Central memory CD4-positive, alpha-beta T cell (primary cell): Measurements from ENCODE around the gene EFL1.
A peak's percentile ranks its signal among the peaks of the same experiment; 100 is the strongest.

ENCODE experiments used
- DNase-seq: peaks from one replicate; pipeline ENCODE4 v3.0.0; 2022

Gene EFL1

DNA sequence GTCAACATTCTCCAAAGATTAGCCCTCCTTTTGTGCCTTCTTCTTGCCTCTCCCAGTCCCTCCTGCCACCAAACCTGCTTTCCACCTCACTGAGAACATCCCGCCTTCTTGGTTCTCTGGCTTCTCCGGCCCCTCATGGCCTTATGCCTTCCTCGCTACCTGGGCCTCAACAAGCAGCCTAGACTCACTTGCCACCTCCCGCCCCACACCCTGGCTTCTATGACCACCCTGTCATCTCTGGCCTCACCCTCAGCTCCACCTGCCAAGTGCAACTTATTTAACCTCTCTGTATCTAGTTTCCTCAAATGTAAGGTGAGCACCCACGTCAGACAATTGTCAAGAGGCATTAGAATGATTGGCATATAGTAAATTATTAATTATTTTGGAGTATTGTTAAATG lies 147.9 kb downstream of the EFL1 start:
- DNase-seq, result no peak

DNA sequence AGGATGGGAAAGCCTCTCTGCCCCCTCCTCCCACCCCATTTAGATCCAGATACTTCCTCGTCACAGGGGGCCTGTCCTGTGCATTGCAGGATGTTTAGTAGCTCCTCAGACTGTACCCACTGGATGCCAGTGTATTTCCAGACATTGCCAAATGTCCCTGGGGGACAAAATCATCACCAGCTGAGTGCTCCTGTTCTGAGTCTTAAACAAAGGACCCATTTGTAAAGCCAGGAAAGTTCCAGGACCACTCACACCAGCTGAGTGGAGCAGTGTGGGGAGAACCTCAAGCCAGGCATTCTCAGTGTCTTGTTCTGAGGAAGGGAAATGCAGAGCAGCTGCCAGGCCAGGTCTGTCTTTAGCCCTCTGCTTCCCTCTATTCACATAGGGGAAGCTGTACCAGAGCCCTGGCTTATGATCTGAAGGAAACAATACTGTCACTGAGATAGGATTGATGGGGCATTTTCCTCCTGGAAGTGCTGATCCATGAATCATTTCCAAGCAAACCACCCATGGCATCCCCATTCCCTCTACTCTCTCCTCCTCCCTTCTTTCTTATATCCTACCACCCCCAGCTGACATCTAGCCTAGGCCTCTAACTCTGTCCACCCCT lies 149.3 kb downstream of the EFL1 start:
- no peak for DNase-seq

DNA sequence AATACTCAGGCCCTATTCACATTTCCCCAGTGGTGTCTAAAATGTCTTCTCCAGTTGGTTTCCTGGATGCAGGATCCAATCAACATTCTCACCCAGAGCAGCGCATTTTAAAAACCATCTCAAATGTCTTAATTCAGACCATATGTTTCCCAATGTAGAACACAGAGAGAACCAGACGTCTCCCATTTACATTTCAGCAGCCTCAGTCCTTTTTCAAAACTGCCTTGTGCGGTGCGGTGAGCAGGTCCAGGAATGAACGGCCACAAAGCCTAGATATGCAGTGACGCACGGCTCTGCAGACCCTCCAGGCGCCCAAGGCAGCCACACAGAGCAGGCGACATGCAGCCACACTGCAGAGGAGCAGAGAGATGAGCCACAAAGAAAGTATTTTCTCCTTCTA lies 150.6 kb downstream of the EFL1 start:
- no peak for DNase-seq

DNA sequence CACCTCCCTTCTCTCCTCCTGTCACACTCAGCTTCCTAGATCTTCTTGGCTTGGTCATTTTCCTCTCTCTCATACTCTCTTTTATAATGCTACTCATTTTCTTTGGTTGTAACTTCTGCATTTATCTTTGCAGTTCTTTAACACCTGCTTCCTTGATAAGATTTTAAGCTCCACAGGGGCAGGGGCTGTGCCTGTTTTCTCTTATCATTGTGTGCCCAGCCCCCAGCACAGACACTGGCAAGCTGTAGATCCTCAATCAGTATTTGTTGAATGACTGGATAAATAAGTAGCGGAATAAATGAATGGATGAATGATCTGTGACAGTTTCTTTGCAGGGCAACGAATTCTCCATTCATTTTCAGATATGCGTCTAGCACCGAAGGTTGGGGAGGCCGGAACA lies 152.4 kb downstream of the EFL1 start:
- DNase-seq, result no peak

DNA sequence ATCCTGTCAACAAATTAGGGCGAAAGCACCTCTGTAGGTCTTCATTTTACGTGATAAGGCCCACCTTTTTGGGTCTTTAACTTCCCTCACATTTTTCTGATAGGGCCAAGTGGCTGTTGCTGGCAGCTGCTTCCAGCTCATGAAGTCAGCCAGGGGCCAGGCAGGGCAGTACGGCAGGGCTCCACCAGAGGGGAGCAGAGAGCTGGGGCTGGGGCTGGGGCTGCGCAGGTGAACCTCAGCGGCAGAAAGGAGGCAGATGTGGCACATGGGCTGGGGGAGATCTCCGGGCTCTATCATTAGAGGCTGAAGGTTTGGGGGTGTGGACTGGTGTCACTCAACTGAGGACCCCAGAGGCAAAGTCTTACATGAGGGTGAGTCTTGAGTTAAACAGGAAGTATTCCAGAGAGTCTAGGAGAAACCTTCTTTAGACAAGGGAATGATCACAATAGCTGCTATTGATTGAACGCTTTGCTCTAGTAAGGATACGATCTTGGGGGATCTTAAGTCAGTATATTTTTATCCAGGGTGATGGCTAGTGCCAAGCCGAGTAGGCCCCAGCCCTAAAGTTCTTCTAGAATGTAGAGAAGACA lies 153.9 kb downstream of the EFL1 start:
- DNase-seq, result peak; percentile 31

DNA sequence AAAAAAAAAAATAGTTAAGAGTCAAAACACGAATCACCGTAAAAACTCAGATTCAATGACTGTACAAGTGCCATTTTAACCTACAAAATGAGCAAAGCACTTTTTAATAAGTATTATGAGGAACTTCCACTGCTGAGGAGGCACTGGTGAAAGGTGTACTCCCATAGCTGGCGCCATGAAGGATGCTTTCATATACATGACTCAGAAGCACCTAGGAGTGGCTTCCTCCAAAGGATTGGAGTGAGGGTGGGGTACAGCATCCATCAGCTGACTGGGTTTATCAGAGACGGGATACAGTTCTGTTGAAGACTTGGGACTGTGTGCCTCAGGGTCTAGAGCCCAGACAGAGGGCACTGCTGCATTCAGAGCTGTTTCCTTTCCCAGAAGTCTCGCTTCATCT lies 155.9 kb downstream of the EFL1 start:
- no peak for DNase-seq

- DNase-seq, result no peak
These were observed 156.9 kb downstream of the EFL1 start for GRCh38 chr15:82105451-82106215.

DNA sequence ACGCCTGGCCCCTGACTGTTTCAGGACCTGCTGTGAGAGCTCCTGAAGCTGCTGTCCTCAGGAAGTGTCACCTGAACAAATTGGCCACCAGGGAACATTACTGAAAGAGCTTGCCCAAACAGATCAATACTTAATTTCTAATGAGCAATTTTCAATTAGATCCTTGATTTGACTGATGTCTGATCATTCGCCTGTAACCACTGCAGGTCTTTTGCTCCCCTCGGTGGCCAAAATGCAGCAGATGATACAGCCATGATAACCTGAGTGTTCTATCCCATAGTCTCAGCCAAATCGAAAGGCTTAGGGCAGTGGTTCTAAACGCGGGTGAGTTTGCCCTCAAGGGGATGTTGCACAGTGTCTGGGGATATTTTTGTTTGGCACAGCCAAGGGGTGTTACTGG lies 159.1 kb downstream of the EFL1 start:
- DNase-seq, result no peak

DNA sequence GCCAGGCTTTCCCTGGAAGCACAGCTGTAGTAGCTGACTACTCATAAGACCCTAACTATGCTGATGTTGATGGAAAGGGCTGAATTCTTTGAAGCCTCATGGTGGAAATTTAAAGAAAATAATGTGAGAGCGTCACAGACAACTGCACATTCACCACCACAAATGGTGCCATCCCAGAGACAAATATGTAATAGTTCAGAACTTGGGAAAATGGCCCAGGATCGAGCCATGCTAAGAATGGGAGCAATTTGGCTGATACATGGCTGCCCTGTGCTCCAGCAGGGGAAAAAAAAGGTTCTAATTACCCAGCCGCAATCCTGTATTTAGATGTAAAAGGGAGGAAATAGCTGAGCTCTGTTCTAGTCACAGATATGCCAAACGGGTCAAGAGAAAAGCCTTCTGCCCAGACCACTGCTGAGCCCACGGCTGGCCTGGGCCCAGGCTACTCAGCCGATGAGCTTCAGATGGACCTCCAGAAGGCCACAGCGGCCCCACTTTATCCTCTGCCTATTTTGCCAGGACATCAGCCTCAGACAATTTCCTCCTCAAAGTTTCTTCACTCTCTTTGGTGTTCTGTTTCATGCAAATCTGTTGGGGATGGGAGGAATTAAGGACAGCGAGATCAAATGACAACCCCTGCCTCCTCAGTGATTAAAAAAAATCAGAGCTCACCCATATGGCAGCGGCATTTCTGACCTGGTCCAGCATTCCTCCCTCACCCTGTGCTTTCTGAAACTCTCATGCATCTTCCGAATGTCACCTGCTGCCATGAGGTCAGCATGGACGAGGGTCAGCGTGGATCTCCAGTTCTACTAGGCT lies 162.2 kb downstream of the EFL1 start:
- no peak for DNase-seq

- no peak for DNase-seq
These were observed 163.9 kb downstream of the EFL1 start for GRCh38 chr15:82098674-82099073.

DNA sequence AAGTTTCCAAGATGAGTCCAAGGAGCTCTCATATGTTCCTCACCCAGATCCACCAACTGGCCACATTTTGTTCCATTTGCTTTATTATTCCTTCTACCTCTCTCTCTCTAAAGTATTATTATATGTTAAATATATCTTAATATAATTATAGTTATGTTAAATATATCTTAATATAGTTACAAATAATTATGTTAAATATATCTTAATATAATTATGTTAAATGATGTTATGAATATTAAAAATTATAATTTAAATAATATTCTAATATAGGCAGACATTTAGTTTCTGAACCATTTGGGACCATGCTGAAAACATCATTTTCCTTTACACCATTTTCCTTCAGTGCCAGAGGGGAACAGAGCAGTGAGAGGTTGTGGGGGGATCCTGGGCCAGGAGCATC lies 166.7 kb downstream of the EFL1 start:
- no peak for DNase-seq

DNA sequence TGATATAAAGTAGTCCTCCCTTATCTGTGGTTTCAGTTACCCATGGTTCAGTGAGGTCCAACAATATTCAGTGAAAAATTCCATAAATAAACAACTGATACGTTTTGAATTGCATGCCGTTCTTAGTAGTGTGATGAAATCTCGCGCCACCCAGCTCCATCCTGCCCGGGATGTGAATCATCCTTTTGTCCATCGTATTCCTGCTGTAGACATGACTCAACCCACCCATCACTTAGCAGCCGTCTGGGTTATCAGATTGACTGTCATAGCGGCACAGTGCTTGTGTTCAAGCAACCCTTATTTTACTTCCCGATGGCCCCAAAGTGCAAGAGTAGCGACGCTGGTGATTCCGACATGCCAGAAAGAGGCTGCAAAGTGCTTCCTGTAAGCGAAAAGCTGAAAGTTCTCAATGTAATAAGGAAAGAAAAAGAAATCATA lies 168.7 kb downstream of the EFL1 start:
- DNase-seq, result no peak

- DNase-seq, result no peak
These were observed 169.2 kb downstream of the EFL1 start for GRCh38 chr15:82093325-82093724.

GRCh38 chr15:82091636-82092140 lies 170.8 kb downstream of the EFL1 start:
- no peak for DNase-seq

- no peak for DNase-seq
These were observed 176.1 kb downstream of the EFL1 start for GRCh38 chr15:82086243-82086995.

GRCh38 chr15:82081914-82082762 lies 180.4 kb downstream of the EFL1 start:
- no peak for DNase-seq

- no peak for DNase-seq
These were observed 181.8 kb downstream of the EFL1 start for GRCh38 chr15:82080774-82081173.
